ENCODE results near the gene SGIP1.

GRCh38 chr1:66654643-66655042, 120.7 kb downstream of the SGIP1 start:
- TF ChIP-seq, protein P1, sequence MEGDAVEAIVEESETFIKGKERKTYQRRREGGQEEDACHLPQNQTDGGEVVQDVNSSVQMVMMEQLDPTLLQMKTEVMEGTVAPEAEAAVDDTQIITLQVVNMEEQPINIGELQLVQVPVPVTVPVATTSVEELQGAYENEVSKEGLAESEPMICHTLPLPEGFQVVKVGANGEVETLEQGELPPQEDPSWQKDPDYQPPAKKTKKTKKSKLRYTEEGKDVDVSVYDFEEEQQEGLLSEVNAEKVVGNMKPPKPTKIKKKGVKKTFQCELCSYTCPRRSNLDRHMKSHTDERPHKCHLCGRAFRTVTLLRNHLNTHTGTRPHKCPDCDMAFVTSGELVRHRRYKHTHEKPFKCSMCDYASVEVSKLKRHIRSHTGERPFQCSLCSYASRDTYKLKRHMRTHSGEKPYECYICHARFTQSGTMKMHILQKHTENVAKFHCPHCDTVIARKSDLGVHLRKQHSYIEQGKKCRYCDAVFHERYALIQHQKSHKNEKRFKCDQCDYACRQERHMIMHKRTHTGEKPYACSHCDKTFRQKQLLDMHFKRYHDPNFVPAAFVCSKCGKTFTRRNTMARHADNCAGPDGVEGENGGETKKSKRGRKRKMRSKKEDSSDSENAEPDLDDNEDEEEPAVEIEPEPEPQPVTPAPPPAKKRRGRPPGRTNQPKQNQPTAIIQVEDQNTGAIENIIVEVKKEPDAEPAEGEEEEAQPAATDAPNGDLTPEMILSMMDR (IDR thresholded peaks at IDR 0.05) = no peak
- TF ChIP-seq POLR2AphosphoS5 (IDR thresholded peaks at IDR 0.05) = no peak
